ENCODE data around the gene DPH6. TPM values are rescaled to one million over a fixed set of nuclear protein-coding genes. Genes with fewer than 3 reads are reported as not detected.

Gene DPH6
- total and polyA plus RNA-seq, 4 donors: 3.4 to 14.3 (median 10.4) TPM

- H3K9me3 ChIP-seq (ENCODE audit: control insufficient read depth in 4 of 4, low read length in 3 of 4): peaks cover 0 to 4% (median 1%) of the 10 kb centered on the region in 4 donors
- DNase-seq (ENCODE audit: low spot score): no peak
- WGBS: 99% methylated on average over 2 of the region's 2 CpGs
- H3K4me3 ChIP-seq (ENCODE audit: low read depth in 1 of 3, low read length in 3 of 3): no peak overlapping the region
- H3K9ac ChIP-seq (ENCODE audit: low read depth in 1 of 2, low read length in 2 of 2): no peak overlapping the region
- H3K27ac ChIP-seq (ENCODE audit: low read depth in 1 of 2, low read length in 2 of 2): no peak overlapping the region
- no peaks in the 10 kb centered on the region for H3K27me3 ChIP-seq (ENCODE audit: control insufficient read depth in 4 of 4, insufficient read depth in 4 of 4, low read length in 3 of 4)
- peaks cover 0 to 4% (median 0%) of the 10 kb centered on the region in 4 donors for H3K36me3 ChIP-seq (ENCODE audit: control insufficient read depth in 4 of 4, insufficient read depth in 3 of 4, low read depth in 1 of 4, low read length in 3 of 4)
- H3K4me1 ChIP-seq (ENCODE audit: control insufficient read depth in 4 of 4, insufficient read depth in 4 of 4, low read length in 3 of 4): no peaks in the 10 kb centered on the region
- TF ChIP-seq YY1 (IDR thresholded peaks at IDR 0.05) (no peak), HNF4A (conservative IDR thresholded peaks at IDR 0.05) (no peak), RXRA (IDR thresholded peaks at IDR 0.05) (no peak), FOXA1 (IDR thresholded peaks at IDR 0.05) (no peak), HNF4G (IDR thresholded peaks at IDR 0.05) (no peak), MAX (IDR thresholded peaks at IDR 0.05) (no peak), TAF1 (conservative IDR thresholded peaks at IDR 0.05) (no peak), REST (IDR thresholded peaks at IDR 0.05) (no peak), EGR1 (IDR thresholded peaks at IDR 0.05; ENCODE audit: low read depth in 2 of 2) (no peak), RAD21 (IDR thresholded peaks at IDR 0.05) (no peak), GABPA (IDR thresholded peaks at IDR 0.05 in 1 of 2, conservative IDR thresholded peaks at IDR 0.05 in 1 of 2) (no peak), JUND (IDR thresholded peaks at IDR 0.05) (no peak), ZBTB33 (IDR thresholded peaks at IDR 0.05) (no peak), CTCF (IDR thresholded peaks at IDR 0.05; ENCODE audit: low read depth, low read length, missing input control) (no peak), NR2F2 (IDR thresholded peaks at IDR 0.05) (no peak), SP1 (IDR thresholded peaks at IDR 0.05) (no peak), FOXA2 (IDR thresholded peaks at IDR 0.05) (no peak)
Measured at GRCh38 chr15:35485411-35485810, 60.6 kb downstream of the DPH6 start.
